GM13976 (cell line): ENCODE data around the gene FGFR2.
"Not testable (repeated sequence)": the region's sequence is repeated elsewhere in the genome, so short reads cannot be mapped to it uniquely, and the experiment has no call there.

Source experiments
- DNase-seq: peaks from one replicate; pipeline ENCODE4 v3.0.0; 2012; ENCODE audit warnings: low spot score
- in situ Hi-C: fragments of 300-500 bp; cut with MboI; formaldehyde crosslinking; loops from one replicate; pipeline ENCODE4 v1.12.0; 2022; ENCODE audit warnings: low sequenced_read_pairs, mixed read lengths, inconsistent platforms; ENCODE audit not compliant: unreplicated experiment
- TF ChIP-seq, protein P1 (sequence below): IDR thresholded peaks from 2 replicates; pipeline ENCODE4 v1.5.1; 2012; ENCODE audit warnings: borderline replicate concordance, mild to moderate bottlenecking; ENCODE audit not compliant: insufficient read depth; ENCODE audit errors: extremely low read depth, missing control alignments, control extremely low read depth

Gene FGFR2

DNA sequence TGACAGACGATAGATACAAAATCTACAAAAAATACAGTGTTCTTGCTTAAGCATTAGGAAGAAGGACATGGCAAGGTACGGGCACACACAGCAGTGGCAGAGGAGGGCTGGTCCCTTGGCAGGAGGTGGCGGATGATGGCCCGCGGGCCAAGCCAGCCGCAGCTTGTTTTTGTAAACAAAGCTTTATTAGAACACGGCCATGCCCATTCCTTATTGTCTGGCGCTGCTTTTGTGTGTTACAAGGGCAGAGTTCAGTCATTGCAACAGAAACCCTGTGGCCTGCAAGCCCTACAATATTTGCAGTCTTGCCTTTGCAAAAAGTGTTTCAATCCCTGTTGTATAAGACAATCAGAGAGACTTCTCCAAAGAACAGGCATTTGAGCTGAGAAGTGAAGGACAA lies 30.7 kb downstream of the FGFR2 start:
- TF ChIP-seq, protein P1, sequence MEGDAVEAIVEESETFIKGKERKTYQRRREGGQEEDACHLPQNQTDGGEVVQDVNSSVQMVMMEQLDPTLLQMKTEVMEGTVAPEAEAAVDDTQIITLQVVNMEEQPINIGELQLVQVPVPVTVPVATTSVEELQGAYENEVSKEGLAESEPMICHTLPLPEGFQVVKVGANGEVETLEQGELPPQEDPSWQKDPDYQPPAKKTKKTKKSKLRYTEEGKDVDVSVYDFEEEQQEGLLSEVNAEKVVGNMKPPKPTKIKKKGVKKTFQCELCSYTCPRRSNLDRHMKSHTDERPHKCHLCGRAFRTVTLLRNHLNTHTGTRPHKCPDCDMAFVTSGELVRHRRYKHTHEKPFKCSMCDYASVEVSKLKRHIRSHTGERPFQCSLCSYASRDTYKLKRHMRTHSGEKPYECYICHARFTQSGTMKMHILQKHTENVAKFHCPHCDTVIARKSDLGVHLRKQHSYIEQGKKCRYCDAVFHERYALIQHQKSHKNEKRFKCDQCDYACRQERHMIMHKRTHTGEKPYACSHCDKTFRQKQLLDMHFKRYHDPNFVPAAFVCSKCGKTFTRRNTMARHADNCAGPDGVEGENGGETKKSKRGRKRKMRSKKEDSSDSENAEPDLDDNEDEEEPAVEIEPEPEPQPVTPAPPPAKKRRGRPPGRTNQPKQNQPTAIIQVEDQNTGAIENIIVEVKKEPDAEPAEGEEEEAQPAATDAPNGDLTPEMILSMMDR = no peak
- no peak for DNase-seq
- in situ Hi-C loops = no loop called here

DNA sequence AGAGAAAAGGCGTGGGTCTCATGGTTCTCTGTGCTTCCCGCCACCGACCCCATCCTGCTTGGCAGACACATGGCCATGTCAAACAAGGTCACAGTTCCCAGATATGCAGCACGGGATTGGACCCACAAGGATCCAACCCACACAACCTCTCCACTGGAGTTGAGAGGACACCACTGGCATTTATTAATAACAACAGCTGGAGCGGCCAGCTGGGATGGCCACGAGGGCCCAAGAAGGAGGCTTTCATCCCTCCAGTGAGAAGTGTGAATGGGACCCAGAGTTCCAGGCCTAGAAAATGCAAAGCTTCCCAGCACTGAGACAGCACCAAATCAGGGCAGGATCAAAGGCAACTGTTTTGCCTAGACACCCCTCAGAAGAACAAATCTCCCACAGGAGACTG lies 31.5 kb downstream of the FGFR2 start:
- no peak for DNase-seq
- in situ Hi-C loops = no loop called here
- TF ChIP-seq, protein P1 = no peak

DNA sequence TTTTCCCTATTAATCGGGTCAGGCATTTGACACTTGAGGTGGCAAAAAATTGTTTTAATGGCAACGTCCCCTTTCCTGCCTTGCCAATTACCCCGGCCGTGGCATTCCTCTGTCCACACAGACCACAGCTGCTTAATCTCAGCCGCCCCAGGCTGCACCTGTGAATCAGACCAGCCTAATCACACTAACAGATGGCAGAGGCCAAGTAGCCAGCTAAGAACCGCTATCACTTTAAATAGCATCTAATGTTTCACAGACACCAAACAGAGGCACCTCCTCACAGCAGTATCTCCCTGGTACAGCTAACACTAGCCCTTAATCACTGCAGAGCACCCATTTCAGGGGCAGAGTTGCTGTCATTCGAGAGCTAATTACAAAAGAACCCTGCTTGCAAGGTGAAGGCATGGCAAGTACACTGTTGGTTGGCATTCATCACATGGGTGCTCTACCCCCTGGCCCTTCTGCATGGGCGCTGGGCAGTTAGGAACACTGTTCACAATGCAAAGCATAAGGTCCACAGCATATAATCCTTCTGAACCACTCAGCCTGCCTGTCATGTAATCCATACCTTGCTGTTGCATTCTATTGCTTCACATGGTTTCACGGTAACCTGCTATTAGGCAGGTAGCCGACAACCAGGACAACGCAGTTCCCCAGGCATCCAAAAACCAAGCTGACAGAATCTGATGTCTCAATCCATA lies 38.8 kb downstream of the FGFR2 start:
- in situ Hi-C loops = no loop called here
- DNase-seq = no peak

DNA sequence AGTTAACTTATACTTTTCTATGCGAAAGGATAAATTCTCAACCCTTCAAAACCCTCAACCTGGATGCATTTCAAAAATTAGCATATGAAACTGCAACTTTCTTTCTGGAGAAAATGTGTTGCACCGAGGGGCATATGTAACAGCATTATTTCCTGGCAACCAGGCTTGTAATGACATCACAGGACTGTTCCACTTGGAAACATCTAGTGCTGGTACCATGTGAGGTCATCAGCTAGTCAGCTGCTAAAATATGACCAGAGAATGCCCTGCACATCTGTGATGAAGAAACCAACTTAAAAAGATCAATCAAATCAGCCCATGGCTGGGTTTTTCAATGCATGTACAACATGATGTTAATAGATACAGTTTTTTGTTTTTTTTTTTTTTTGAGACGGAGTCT lies 40.0 kb downstream of the FGFR2 start:
- TF ChIP-seq, protein P1 = no peak
- DNase-seq = no peak
- in situ Hi-C loops = no loop called here

More for the DNA sequence above, 38.8 kb downstream of the FGFR2 start:
- TF ChIP-seq, protein P1 = no peak

DNA sequence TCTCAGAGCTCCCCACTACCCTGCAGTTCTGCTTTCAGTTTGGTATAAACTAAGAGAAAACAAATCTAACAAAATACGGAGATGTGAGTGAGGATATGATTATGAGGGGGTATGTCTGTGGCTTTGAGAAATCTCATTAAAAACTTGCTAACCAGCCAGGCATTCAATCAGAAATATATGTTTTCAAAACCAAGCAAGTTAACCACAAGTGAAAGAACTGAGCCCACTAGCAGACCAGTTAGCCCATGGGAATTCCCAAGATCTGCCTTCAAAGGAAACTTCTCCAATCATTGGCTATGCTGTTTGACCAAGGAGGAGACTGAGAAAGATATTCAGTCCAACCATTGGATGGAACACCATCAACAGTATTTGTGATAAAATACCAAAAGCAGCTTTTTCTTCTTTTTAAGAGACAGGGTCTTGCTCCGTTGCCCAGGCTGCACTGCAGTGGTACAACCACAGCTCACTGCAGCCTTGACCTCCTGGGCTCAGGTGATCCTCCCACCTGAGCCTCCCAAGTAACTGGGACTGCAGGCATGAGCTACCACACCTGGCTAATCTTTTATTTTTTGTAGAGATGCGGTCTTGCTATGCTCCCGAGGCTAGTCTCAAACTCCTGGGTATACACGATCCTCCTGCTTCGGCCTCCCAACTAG lies 41.2 kb downstream of the FGFR2 start:
- no peak for DNase-seq
- in situ Hi-C loops = no loop called here
- TF ChIP-seq, protein P1 = no peak

DNA sequence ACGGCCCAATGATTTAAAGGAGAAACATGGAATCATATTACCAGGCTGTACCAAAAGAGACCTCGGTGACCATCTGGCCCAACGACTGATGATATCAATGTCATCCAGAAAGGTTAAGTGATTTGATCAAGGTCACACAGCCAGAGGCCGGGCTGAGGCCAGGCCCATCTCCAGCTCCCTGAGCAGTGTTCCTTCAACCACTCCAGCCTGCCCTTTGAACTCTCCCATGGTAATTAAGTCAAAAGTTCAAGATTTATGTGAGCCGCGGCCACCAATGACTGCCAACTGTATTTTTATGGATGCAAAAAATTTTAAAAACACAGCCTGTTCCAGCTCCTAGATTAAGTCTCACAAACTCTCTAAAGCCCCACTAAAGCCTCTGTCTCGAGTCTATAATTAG lies 41.8 kb downstream of the FGFR2 start:
- TF ChIP-seq, protein P1 = no peak
- in situ Hi-C loops = no loop called here
- DNase-seq = no peak

DNA sequence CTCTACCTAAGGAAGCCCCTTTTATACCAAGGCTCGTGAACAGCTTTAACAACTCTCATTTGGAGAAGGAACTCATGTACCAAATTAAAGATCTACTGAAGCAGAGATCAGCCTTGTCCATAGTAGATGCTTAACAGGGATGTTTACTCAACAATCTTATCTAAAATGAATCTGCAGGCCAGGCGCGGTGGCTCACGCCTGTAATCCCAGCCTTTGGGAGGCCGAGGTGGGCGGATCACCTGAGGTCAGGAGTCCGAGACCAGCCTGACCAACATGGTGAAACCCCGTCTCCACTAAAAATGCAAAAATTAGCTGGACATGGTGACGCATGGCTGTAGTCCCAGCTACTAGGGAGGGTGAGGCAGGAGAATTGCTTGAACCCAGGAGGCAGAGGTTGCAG lies 43.3 kb downstream of the FGFR2 start:
- in situ Hi-C loops, DNase-seq: not testable (repeated sequence)
